HepG2 (cell line): ENCODE measurements around the gene SLC35F3. TPM values are rescaled to one million over a fixed set of nuclear protein-coding genes. Genes with fewer than 3 reads are reported as not detected.
A peak's percentile ranks its signal among the peaks of the same experiment; 100 is the strongest.

Source experiments
- ATF5 ChIP-seq: sonication (generic); formaldehyde crosslinking; IDR thresholded peaks from 2 replicates; pipeline ENCODE4 v1.4.0; 2020; ENCODE audit warnings: mild to moderate bottlenecking, low read depth, missing genetic modification reagents
- CHCHD3 ChIP-seq: sonication (generic); formaldehyde crosslinking; IDR thresholded peaks from 2 replicates; pipeline ENCODE4 v1.8.0; 2022; ENCODE audit warnings: mild to moderate bottlenecking, missing genetic modification reagents, moderate library complexity
- CHD4 ChIP-seq: fragments of 200-600 bp; sonication (generic); IDR thresholded peaks from 2 replicates; pipeline ENCODE4 v1.7.0; 2017; ENCODE audit warnings: mild to moderate bottlenecking, low read length, borderline replicate concordance
- E2F2 ChIP-seq: sonication (generic); formaldehyde crosslinking; IDR thresholded peaks from 2 replicates; pipeline ENCODE4 v1.4.0; 2020; ENCODE audit warnings: missing genetic modification reagents, borderline replicate concordance
- ELF3 ChIP-seq: IDR thresholded peaks from 2 replicates; pipeline ENCODE4 v1.6.1; 2016; ENCODE audit warnings: missing genetic modification reagents, missing compliant biosample characterization
- GABPA ChIP-seq, 2 experiments: IDR thresholded peaks; 2 replicates each; pipeline ENCODE4 v1.6.1; 2011 to 2016; ENCODE audit warnings: low read depth in 2 of 2, low read length in 1 of 2, missing biosample characterization in 1 of 2, missing genetic modification characterization in 1 of 2
- HNF4A ChIP-seq: sonication (generic); formaldehyde crosslinking; IDR thresholded peaks from 2 replicates; pipeline ENCODE4 v1.4.0; 2020; ENCODE audit warnings: missing genetic modification reagents
- HNF4G ChIP-seq, 2 experiments: sonication (generic) in 1 of 2; formaldehyde crosslinking in 1 of 2; IDR thresholded peaks; 2 replicates each; pipeline versions ENCODE4 v1.4.0 to v1.6.1; 2011 to 2020; ENCODE audit warnings: borderline replicate concordance in 2 of 2, low read depth in 2 of 2, mild to moderate bottlenecking in 2 of 2, low read length in 1 of 2, missing genetic modification reagents in 1 of 2, moderate library complexity in 1 of 2
- MLLT10 ChIP-seq: sonication (generic); formaldehyde crosslinking; IDR thresholded peaks from 2 replicates; pipeline ENCODE4 v1.4.0; 2020; ENCODE audit warnings: missing genetic modification reagents
- ONECUT2 ChIP-seq: sonication (generic); formaldehyde crosslinking; IDR thresholded peaks from 2 replicates; pipeline ENCODE4 v1.4.0; 2020; ENCODE audit warnings: missing genetic modification reagents
- PITX1 ChIP-seq: sonication (generic); formaldehyde crosslinking; IDR thresholded peaks from 2 replicates; pipeline ENCODE4 v1.5.1; 2020; ENCODE audit warnings: mild to moderate bottlenecking, missing genetic modification reagents
- PREB ChIP-seq: sonication (generic); formaldehyde crosslinking; IDR thresholded peaks from 2 replicates; pipeline ENCODE4 v1.4.0; 2020; ENCODE audit warnings: missing genetic modification reagents
- SALL2 ChIP-seq: sonication (generic); formaldehyde crosslinking; IDR thresholded peaks from 2 replicates; pipeline ENCODE4 v1.8.1; 2023; ENCODE audit warnings: mild to moderate bottlenecking, missing genetic modification reagents, inconsistent platforms
- SNRNP70 ChIP-seq: fragments of 200-400 bp; formaldehyde crosslinking; IDR thresholded peaks from 2 replicates; pipeline ENCODE4 v1.6.1; 2017; ENCODE audit warnings: mild to moderate bottlenecking, low read depth, low read length, moderate library complexity
- TSC22D2 ChIP-seq: sonication (generic); formaldehyde crosslinking; IDR thresholded peaks from 2 replicates; pipeline ENCODE4 v1.5.1; 2020; ENCODE audit warnings: missing genetic modification reagents, mild to moderate bottlenecking, borderline replicate concordance
- ZBTB42 ChIP-seq: sonication (generic); formaldehyde crosslinking; IDR thresholded peaks from 2 replicates; pipeline ENCODE4 v1.5.0; 2020; ENCODE audit warnings: mild to moderate bottlenecking, missing genetic modification reagents
- ZNF362 ChIP-seq: sonication (generic); formaldehyde crosslinking; IDR thresholded peaks from 2 replicates; pipeline ENCODE4 v1.4.0; 2020; ENCODE audit warnings: missing genetic modification reagents, mild to moderate bottlenecking, borderline replicate concordance
- ZNF644 ChIP-seq: IDR thresholded peaks from 2 replicates; pipeline ENCODE4 v1.6.1; 2016; ENCODE audit warnings: low read depth
- ZNF674 ChIP-seq: sonication (generic); formaldehyde crosslinking; IDR thresholded peaks from 2 replicates; pipeline ENCODE4 v1.5.0; 2020; ENCODE audit warnings: low read depth, mild to moderate bottlenecking, missing genetic modification reagents
- ZNF776 ChIP-seq: sonication (generic); formaldehyde crosslinking; IDR thresholded peaks from 2 replicates; pipeline ENCODE4 v1.4.0; 2020; ENCODE audit warnings: mild to moderate bottlenecking, missing genetic modification reagents
- polyA plus RNA-seq, 8 experiments: library from polyadenylated mRNA; depleted of rRNA in 3 of 8; stranded (reverse) in 7 of 8; unstranded in 1 of 8; fragments of >200 nt; fragmentation: Illumina TruSeq in 4 of 8; extraction: Trizol in 4 of 8; gene quantifications; 2 replicates each; pipeline versions ENCODE4 v1.2.1 to v1.2.3, GENCODE V29; 2011 to 2016; ENCODE audit warnings: low read depth in 4 of 8, missing spikeins in 1 of 8, mixed read lengths in 1 of 8; ENCODE audit not compliant: insufficient read depth in 1 of 8
- total RNA-seq, 5 experiments: library from RNA; depleted of rRNA; stranded (reverse); fragments of >200 nt; fragmentation: Illumina TruSeq; extraction: Trizol; gene quantifications; 2 replicates each; pipeline ENCODE4 v1.2.3, GENCODE V29; 2016; ENCODE audit warnings: low read depth in 1 of 5
- TF ChIP-seq, protein P1 (sequence below): IDR thresholded peaks from 2 replicates; pipeline ENCODE4 v1.6.1; 2018; ENCODE audit warnings: missing genetic modification reagents, mild to moderate bottlenecking, missing compliant biosample characterization
- TF ChIP-seq, protein P2 (sequence below): sonication (generic); formaldehyde crosslinking; IDR thresholded peaks from 2 replicates; pipeline ENCODE4 v1.5.1; 2020; ENCODE audit warnings: mild to moderate bottlenecking, moderate library complexity, missing genetic modification reagents
- TF ChIP-seq, protein P3 (sequence below): sonication (generic); formaldehyde crosslinking; IDR thresholded peaks from 2 replicates; pipeline ENCODE4 v1.5.0; 2020; ENCODE audit warnings: missing genetic modification reagents, mild to moderate bottlenecking, borderline replicate concordance

SLC35F3 gene
- total and polyA plus RNA-seq, 2 of the 13 experiments (the other 11 are each of a cell fraction or from before 2014, with no cell fraction given), result not detected

DNA sequence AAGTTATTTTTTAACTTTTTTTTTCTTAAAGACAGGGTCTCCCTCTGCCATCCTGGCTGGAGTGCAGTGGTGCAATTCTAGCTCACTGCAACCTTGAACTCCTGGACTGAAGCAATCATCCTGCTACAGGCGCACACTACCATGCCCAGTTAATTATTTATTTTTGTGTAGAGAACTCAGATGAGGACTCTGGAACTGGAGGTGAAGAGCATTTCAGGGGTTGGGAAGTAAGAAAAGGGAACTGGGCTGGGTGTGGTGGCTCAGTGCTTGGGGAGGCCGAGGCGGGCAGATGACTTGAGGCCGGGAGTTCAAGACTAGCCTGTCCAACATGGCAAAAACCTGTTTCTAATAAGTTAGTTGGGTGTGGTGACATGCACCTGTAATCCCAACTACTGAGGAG lies 28.9 kb downstream of the SLC35F3 start (continued):
- no peak for TF ChIP-seq ZNF674 (CRISPR knock-in tag)
- TF ChIP-seq, protein P1, sequence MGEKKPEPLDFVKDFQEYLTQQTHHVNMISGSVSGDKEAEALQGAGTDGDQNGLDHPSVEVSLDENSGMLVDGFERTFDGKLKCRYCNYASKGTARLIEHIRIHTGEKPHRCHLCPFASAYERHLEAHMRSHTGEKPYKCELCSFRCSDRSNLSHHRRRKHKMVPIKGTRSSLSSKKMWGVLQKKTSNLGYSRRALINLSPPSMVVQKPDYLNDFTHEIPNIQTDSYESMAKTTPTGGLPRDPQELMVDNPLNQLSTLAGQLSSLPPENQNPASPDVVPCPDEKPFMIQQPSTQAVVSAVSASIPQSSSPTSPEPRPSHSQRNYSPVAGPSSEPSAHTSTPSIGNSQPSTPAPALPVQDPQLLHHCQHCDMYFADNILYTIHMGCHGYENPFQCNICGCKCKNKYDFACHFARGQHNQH (CRISPR knock-in tag), result no peak
- TF ChIP-seq CHCHD3 (CRISPR knock-in tag), result no peak
- TF ChIP-seq PITX1 (CRISPR knock-in tag), result no peak
- TF ChIP-seq, protein P2, sequence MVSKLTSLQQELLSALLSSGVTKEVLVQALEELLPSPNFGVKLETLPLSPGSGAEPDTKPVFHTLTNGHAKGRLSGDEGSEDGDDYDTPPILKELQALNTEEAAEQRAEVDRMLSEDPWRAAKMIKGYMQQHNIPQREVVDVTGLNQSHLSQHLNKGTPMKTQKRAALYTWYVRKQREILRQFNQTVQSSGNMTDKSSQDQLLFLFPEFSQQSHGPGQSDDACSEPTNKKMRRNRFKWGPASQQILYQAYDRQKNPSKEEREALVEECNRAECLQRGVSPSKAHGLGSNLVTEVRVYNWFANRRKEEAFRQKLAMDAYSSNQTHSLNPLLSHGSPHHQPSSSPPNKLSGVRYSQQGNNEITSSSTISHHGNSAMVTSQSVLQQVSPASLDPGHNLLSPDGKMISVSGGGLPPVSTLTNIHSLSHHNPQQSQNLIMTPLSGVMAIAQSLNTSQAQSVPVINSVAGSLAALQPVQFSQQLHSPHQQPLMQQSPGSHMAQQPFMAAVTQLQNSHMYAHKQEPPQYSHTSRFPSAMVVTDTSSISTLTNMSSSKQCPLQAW (CRISPR knock-in tag), result peak; percentile 84
- TF ChIP-seq CHD4, result no peak
- TF ChIP-seq, protein P3, sequence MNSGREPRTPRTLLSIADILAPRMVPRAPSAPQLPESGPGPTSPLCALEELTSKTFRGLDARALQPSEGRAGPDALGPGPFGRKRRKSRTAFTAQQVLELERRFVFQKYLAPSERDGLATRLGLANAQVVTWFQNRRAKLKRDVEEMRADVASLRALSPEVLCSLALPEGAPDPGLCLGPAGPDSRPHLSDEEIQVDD (CRISPR knock-in tag), result no peak
- no peak for TF ChIP-seq ATF5 (CRISPR knock-in tag)
- no peak for TF ChIP-seq ZNF644 (CRISPR knock-in tag)
- TF ChIP-seq SNRNP70, result no peak
- TF ChIP-seq MLLT10 (CRISPR knock-in tag), result no peak
- no peak for TF ChIP-seq GABPA (IDR thresholded peaks at IDR 0.05; ENCODE audit: low read depth, low read length)
- 0 out of 2 replicates have a peak, but pooled peaks have one; percentile 9 for TF ChIP-seq GABPA (CRISPR knock-in tag; IDR thresholded peaks at IDR 0.05; ENCODE audit: low read depth)
- TF ChIP-seq ONECUT2 (CRISPR knock-in tag), result no peak
- TF ChIP-seq ZNF362 (CRISPR knock-in tag), result peak; percentile 25; the same call in 1 of the 2 replicates
- TF ChIP-seq HNF4A, result peak; percentile 88
- no peak for TF ChIP-seq PREB
- no peak for TF ChIP-seq ZNF776 (CRISPR knock-in tag)
- no peak for TF ChIP-seq SALL2 (CRISPR knock-in tag)
- no peak for TF ChIP-seq TSC22D2 (CRISPR knock-in tag)
- TF ChIP-seq ZBTB42 (CRISPR knock-in tag), result no peak
- no peak for TF ChIP-seq ELF3 (CRISPR knock-in tag)
- peak; percentile 67; the same call in 1 of the 2 replicates for TF ChIP-seq HNF4G (IDR thresholded peaks at IDR 0.05; ENCODE audit: borderline replicate concordance, low read depth, low read length)
- TF ChIP-seq HNF4G (CRISPR knock-in tag; IDR thresholded peaks at IDR 0.05; ENCODE audit: borderline replicate concordance, low read depth), result no peak; the same call in 1 of the 2 replicates
- TF ChIP-seq E2F2 (CRISPR knock-in tag), result no peak
